Bronchial epithelial cell (primary cell): ENCODE measurements around the gene LRIG2. TPM values are rescaled to one million over a fixed set of nuclear protein-coding genes. Genes with fewer than 3 reads are reported as not detected.
A peak's percentile ranks its signal among the peaks of the same experiment; 100 is the strongest.

Experiments
- DNase-seq: peaks from one replicate; pipeline ENCODE4 v3.0.0-alpha.2; 2010; ENCODE audit warnings: low read depth
- FAIRE-seq: peaks from 2 replicates; lab custom pipeline; 2011; peaks lifted over from hg19 to GRCh38; lab: Jason Lieb, UNC
- H3K27me3 ChIP-seq: 2 replicates; pipeline ENCODE4 v1.5.1; 2011; ENCODE audit warnings: low read length; ENCODE audit not compliant: control insufficient read depth, insufficient read depth
- H3K36me3 ChIP-seq: 2 replicates; pipeline ENCODE4 v1.5.1; 2011; ENCODE audit warnings: low read length; ENCODE audit not compliant: control insufficient read depth, insufficient read depth
- H3K4me3 ChIP-seq: 2 replicates; pipeline ENCODE4 v1.5.1; 2011; ENCODE audit warnings: mild to moderate bottlenecking, low read depth, low read length, control low read depth
- total RNA-seq: library from RNA; depleted of rRNA; stranded (reverse); fragments of >200 nt; gene quantifications from 2 replicates; pipeline ENCODE4 v1.2.1, GENCODE V29; 2014
- TF ChIP-seq, protein P1 (sequence below): IDR thresholded peaks from 2 replicates; pipeline ENCODE4 v1.5.1; 2011; ENCODE audit warnings: mild to moderate bottlenecking, moderate library complexity, low read length, control low read depth, inconsistent platforms; ENCODE audit not compliant: insufficient read depth, severe bottlenecking

LRIG2 gene
- total RNA-seq, 1 donor from 2014 or later: 10.3 TPM

DNA sequence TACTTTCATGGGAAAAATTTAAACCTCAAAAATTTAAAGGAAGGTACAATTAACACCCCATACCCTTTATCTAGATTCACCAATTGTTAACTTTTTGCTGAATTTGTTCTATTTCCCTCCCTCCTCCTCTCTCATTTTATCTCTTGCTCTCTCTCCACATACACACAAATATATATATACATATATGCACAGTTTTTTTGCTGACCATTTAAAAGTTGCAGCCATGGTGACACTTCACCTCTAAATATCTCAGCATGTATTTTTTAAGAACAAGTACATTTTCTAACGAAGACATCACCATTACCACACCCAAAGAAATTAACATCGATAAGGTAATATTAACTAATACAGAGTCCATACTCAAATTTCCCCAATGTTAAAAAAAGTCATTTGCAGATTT, 33.9 kb downstream of the LRIG2 start:
- no peaks in the 10 kb centered on the region for H3K27me3 ChIP-seq
- DNase-seq (no peak), FAIRE-seq (no peak)
- H3K4me3 ChIP-seq: no peak overlapping the region
- TF ChIP-seq, protein P1, sequence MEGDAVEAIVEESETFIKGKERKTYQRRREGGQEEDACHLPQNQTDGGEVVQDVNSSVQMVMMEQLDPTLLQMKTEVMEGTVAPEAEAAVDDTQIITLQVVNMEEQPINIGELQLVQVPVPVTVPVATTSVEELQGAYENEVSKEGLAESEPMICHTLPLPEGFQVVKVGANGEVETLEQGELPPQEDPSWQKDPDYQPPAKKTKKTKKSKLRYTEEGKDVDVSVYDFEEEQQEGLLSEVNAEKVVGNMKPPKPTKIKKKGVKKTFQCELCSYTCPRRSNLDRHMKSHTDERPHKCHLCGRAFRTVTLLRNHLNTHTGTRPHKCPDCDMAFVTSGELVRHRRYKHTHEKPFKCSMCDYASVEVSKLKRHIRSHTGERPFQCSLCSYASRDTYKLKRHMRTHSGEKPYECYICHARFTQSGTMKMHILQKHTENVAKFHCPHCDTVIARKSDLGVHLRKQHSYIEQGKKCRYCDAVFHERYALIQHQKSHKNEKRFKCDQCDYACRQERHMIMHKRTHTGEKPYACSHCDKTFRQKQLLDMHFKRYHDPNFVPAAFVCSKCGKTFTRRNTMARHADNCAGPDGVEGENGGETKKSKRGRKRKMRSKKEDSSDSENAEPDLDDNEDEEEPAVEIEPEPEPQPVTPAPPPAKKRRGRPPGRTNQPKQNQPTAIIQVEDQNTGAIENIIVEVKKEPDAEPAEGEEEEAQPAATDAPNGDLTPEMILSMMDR: no peak
- peaks cover 17% of the 10 kb centered on the region for H3K36me3 ChIP-seq

DNA sequence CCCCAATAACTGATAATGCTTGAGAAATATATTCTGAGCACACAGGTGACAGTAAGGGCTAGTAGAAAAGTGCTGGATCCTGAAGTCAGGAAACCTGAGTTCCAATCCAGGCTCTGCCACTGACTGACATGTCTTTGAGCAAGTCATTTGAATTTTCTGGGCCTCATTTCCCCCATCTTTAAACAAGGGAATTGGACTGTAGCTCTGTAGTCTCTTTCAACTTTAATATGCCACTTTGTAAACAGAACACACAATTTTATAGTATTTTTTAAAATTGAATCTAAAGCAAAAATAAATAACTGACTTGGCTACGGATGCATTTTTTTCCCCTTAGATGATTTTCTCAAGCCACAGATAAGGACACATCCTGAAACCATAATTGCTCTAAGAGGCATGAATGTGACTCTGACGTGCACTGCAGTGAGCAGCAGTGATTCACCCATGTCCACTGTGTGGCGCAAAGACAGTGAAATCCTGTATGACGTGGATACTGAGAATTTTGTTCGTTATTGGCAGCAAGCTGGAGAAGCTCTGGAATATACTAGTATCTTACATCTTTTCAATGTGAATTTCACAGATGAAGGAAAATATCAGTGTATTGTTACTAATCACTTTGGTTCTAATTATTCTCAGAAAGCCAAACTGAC, 37.0 kb downstream of the LRIG2 start:
- TF ChIP-seq, protein P1: no peak
- no peak overlapping the region for H3K4me3 ChIP-seq
- FAIRE-seq (no peak), DNase-seq (peak; percentile 49)
- no peaks in the 10 kb centered on the region for H3K27me3 ChIP-seq
- H3K36me3 ChIP-seq: peaks cover 22% of the 10 kb centered on the region

DNA sequence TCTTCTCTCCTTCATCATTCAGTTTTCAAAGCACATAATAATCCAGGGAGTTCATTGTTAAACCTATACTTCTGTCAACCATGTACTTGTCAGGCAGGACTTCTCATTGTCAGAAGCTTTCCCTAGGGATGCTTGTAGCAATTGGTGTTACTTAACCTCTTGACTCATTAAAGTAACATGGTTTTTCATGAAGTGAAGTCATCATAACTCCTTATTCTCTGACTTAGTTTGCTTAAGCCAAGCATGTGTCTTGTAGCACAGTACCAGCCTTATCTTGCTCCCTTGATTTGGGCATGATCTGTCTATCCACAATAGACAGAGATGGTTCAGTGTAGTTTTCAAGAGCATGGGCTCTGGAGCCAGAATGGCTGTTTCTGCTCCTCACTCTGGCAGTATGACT, 45.3 kb downstream of the LRIG2 start:
- DNase-seq: peak; percentile 31
- H3K27me3 ChIP-seq: no peaks in the 10 kb centered on the region
- H3K36me3 ChIP-seq: peaks cover 19% of the 10 kb centered on the region
- TF ChIP-seq, protein P1: no peak
- FAIRE-seq: no peak
- H3K4me3 ChIP-seq: no peak overlapping the region

DNA sequence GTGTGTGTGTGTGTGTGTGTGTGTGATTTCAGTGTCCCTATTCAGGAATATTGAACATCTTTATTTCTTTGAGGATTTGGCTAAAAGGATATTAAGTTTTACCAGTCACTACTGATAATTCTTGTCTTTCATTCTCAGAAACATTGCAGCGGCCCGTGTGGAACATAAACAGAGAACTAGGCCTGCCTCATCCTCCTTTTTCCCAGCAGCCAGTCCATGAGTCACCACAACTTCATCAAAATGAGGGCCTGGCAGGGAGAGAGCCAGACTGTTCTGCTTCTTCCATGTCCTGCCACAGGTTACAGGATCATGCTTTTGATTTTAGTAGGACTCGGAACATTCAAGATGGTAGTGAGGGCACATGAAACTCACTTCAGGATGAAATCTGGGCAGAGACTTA, 50.7 kb downstream of the LRIG2 start:
- DNase-seq (no peak), FAIRE-seq (no peak)
- H3K4me3 ChIP-seq: no peak overlapping the region
- H3K27me3 ChIP-seq: no peaks in the 10 kb centered on the region
- peaks cover 16% of the 10 kb centered on the region for H3K36me3 ChIP-seq
- TF ChIP-seq, protein P1: no peak

DNA sequence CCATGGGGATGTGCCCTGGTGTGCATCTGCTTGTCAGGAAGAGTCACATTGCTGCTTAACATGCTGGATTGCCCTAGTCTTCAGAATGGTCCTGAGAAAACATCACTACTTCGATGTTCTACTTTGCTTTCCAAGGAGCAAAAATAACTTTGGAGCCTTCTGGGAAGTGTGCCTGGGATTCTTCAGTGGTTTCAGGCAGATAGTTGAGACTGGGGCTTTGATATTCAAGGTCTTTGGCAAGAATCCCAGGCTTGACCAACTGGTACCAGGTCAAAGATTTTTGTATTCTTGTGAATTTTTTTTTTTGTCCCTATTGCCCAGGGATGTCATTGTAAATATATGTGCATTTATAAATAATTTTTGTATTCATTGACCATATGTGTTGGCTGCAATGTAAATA, 51.4 kb downstream of the LRIG2 start:
- H3K27me3 ChIP-seq: no peaks in the 10 kb centered on the region
- TF ChIP-seq, protein P1: no peak
- no peak for FAIRE-seq
- H3K4me3 ChIP-seq: no peak overlapping the region
- H3K36me3 ChIP-seq: peaks cover 16% of the 10 kb centered on the region
- no peak for DNase-seq

DNA sequence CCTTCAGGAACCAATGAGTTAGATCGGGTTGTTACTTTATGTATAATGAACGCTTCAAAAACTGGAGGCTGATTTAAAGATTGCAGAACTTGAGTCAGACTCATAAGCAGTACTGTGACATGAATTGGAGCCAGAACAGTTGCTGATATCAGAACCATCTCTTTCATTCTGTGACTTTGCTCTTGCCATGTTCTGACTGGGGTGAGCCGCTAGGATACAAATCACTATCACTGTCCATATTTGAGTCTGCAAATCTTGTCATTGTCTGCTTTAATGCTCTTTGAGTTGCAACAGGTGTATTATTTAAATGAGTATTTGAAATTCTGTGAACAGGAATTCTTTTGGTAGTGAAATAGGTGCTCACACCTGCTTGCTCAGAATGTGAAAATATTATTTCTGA, 52.5 kb downstream of the LRIG2 start:
- FAIRE-seq (no peak), DNase-seq (no peak)
- peaks cover 12% of the 10 kb centered on the region for H3K36me3 ChIP-seq
- no peaks in the 10 kb centered on the region for H3K27me3 ChIP-seq
- H3K4me3 ChIP-seq: no peak overlapping the region
- TF ChIP-seq, protein P1: no peak
